ENCODE measurements around the gene KCTD1. TPM values are rescaled to one million over a fixed set of nuclear protein-coding genes. Genes with fewer than 3 reads are reported as not detected.

Gene KCTD1
- total and polyA plus RNA-seq, 4 donors = 0.78 to 2.9 (median 2.0) TPM

DNA sequence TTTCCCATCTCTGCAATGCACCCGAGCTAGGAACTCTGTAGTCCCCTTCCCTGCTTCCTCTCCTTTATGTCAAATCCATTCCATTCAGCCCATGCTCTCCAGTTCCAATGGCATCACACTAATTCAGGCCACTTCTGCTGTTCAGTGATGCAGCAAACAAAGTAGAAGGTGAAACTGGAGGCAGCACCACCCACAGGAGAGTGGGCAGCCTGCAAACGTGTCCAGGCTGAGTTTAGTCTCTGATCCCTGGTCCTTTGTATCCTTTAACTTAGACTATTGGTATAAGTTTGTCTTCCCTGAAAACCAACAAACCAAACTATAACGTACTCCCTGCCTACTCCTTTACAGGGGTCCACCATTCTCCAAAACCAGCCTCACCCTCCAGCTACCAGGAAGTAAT, 14.7 kb upstream of the KCTD1 start:
- Histone ChIP-seq H3K27ac (ENCODE audit: low read depth in 1 of 2, low read length in 2 of 2) (no peak overlapping the region), H3K4me3 (ENCODE audit: low read depth in 1 of 3, low read length in 3 of 3) (no peak overlapping the region), H3K36me3 (ENCODE audit: control insufficient read depth in 4 of 4, insufficient read depth in 3 of 4, low read depth in 1 of 4, low read length in 3 of 4) (no peaks in the 10 kb centered on the region), H3K9ac (ENCODE audit: low read depth in 1 of 2, low read length in 2 of 2) (no peak overlapping the region), H3K9me3 (ENCODE audit: control insufficient read depth in 4 of 4, low read length in 3 of 4) (no peaks in the 10 kb centered on the region), H3K27me3 (ENCODE audit: control insufficient read depth in 4 of 4, insufficient read depth in 4 of 4, low read length in 3 of 4) (no peaks in the 10 kb centered on the region), H3K4me1 (ENCODE audit: control insufficient read depth in 4 of 4, insufficient read depth in 4 of 4, low read length in 3 of 4) (no peaks in the 10 kb centered on the region)
- WGBS = 81% methylated on average over 3 of the region's 3 CpGs
- TF ChIP-seq, protein P1, sequence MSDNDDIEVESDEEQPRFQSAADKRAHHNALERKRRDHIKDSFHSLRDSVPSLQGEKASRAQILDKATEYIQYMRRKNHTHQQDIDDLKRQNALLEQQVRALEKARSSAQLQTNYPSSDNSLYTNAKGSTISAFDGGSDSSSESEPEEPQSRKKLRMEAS (IDR thresholded peaks at IDR 0.05) = no peak
- TF ChIP-seq CTCF (IDR thresholded peaks at IDR 0.05; ENCODE audit: low read depth, low read length, missing input control) = no peak
- TF ChIP-seq, protein P2, sequence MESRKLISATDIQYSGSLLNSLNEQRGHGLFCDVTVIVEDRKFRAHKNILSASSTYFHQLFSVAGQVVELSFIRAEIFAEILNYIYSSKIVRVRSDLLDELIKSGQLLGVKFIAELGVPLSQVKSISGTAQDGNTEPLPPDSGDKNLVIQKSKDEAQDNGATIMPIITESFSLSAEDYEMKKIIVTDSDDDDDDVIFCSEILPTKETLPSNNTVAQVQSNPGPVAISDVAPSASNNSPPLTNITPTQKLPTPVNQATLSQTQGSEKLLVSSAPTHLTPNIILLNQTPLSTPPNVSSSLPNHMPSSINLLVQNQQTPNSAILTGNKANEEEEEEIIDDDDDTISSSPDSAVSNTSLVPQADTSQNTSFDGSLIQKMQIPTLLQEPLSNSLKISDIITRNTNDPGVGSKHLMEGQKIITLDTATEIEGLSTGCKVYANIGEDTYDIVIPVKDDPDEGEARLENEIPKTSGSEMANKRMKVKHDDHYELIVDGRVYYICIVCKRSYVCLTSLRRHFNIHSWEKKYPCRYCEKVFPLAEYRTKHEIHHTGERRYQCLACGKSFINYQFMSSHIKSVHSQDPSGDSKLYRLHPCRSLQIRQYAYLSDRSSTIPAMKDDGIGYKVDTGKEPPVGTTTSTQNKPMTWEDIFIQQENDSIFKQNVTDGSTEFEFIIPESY (IDR thresholded peaks at IDR 0.05) = no peak
- no peak for TF ChIP-seq ATF3 (IDR thresholded peaks at IDR 0.05)
- no peak for TF ChIP-seq JUND (IDR thresholded peaks at IDR 0.05)
- no peak for TF ChIP-seq RAD21 (IDR thresholded peaks at IDR 0.05)
- TF ChIP-seq HNF4G (IDR thresholded peaks at IDR 0.05) = no peak
- TF ChIP-seq, protein P3, sequence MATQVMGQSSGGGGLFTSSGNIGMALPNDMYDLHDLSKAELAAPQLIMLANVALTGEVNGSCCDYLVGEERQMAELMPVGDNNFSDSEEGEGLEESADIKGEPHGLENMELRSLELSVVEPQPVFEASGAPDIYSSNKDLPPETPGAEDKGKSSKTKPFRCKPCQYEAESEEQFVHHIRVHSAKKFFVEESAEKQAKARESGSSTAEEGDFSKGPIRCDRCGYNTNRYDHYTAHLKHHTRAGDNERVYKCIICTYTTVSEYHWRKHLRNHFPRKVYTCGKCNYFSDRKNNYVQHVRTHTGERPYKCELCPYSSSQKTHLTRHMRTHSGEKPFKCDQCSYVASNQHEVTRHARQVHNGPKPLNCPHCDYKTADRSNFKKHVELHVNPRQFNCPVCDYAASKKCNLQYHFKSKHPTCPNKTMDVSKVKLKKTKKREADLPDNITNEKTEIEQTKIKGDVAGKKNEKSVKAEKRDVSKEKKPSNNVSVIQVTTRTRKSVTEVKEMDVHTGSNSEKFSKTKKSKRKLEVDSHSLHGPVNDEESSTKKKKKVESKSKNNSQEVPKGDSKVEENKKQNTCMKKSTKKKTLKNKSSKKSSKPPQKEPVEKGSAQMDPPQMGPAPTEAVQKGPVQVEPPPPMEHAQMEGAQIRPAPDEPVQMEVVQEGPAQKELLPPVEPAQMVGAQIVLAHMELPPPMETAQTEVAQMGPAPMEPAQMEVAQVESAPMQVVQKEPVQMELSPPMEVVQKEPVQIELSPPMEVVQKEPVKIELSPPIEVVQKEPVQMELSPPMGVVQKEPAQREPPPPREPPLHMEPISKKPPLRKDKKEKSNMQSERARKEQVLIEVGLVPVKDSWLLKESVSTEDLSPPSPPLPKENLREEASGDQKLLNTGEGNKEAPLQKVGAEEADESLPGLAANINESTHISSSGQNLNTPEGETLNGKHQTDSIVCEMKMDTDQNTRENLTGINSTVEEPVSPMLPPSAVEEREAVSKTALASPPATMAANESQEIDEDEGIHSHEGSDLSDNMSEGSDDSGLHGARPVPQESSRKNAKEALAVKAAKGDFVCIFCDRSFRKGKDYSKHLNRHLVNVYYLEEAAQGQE (IDR thresholded peaks at IDR 0.05) = no peak
- TF ChIP-seq TAF1 (conservative IDR thresholded peaks at IDR 0.05) = no peak
- DNase-seq (ENCODE audit: low spot score) = no peak

- H3K4me1 ChIP-seq (ENCODE audit: control insufficient read depth in 4 of 4, insufficient read depth in 4 of 4, low read length in 3 of 4) = no peaks in the 10 kb centered on the region
- no peaks in the 10 kb centered on the region for H3K27me3 ChIP-seq (ENCODE audit: control insufficient read depth in 4 of 4, insufficient read depth in 4 of 4, low read length in 3 of 4)
- H3K36me3 ChIP-seq (ENCODE audit: control insufficient read depth in 4 of 4, insufficient read depth in 3 of 4, low read depth in 1 of 4, low read length in 3 of 4) = no peaks in the 10 kb centered on the region
- H3K9ac ChIP-seq (ENCODE audit: low read depth in 1 of 2, low read length in 2 of 2) = no peak overlapping the region
- H3K4me3 ChIP-seq (ENCODE audit: low read depth in 1 of 3, low read length in 3 of 3) = no peak overlapping the region
- no peak for DNase-seq (ENCODE audit: low spot score)
- H3K9me3 ChIP-seq (ENCODE audit: control insufficient read depth in 4 of 4, low read length in 3 of 4) = no peaks in the 10 kb centered on the region
- no peak overlapping the region for H3K27ac ChIP-seq (ENCODE audit: low read depth in 1 of 2, low read length in 2 of 2)
- 96% methylated on average over 2 of the region's 2 CpGs for WGBS
- TF ChIP-seq HNF4A (conservative IDR thresholded peaks at IDR 0.05) (no peak), SP1 (IDR thresholded peaks at IDR 0.05) (no peak), EGR1 (IDR thresholded peaks at IDR 0.05; ENCODE audit: low read depth in 2 of 2) (no peak), FOXA1 (IDR thresholded peaks at IDR 0.05) (no peak), NR2F2 (IDR thresholded peaks at IDR 0.05) (no peak), ATF3 (IDR thresholded peaks at IDR 0.05) (no peak), FOXA2 (IDR thresholded peaks at IDR 0.05) (no peak), YY1 (IDR thresholded peaks at IDR 0.05) (no peak), TAF1 (conservative IDR thresholded peaks at IDR 0.05) (no peak), RXRA (IDR thresholded peaks at IDR 0.05) (no peak), JUND (IDR thresholded peaks at IDR 0.05) (no peak), GABPA (IDR thresholded peaks at IDR 0.05 in 1 of 2, conservative IDR thresholded peaks at IDR 0.05 in 1 of 2) (no peak), HNF4G (IDR thresholded peaks at IDR 0.05) (no peak)
- TF ChIP-seq, protein P1 (IDR thresholded peaks at IDR 0.05) = no peak
- TF ChIP-seq, protein P3 (IDR thresholded peaks at IDR 0.05) = no peak
- TF ChIP-seq, protein P2 (IDR thresholded peaks at IDR 0.05) = no peak
These were observed 14.2 kb upstream of the KCTD1 start for GRCh38 chr18:26562568-26562967.
